SH-SY5Y (cell line): ENCODE measurements around the gene NETO2.

Experiments used
- GATA2 ChIP-seq: IDR thresholded peaks from 2 replicates; pipeline ENCODE4 v1.6.1; 2011; ENCODE audit warnings: mild to moderate bottlenecking, low read depth, low read length
- GATA3 ChIP-seq: IDR thresholded peaks from 2 replicates; pipeline ENCODE4 v1.6.1; 2011; ENCODE audit warnings: low read depth, mild to moderate bottlenecking, low read length, moderate library complexity

DNA sequence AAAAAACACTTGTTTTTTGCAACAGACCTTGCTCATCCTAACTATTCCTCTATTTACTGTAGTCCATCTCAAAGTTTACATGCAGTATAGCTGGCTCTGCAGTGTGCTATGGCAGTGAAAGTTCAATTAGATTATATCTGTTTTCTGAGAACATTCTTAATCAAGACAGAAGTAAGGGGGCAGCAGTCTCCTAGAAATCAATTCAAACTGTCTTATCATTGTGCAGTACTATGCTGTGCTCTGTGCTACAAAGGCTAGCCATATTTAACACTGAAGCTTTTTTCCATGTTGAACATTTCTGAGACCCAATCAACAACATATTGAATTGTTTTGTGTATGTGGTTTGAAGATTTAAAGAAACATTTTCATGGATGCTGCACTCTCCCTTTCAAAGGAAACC is 11.4 kb downstream of the NETO2 start:
- no peak for TF ChIP-seq GATA2
- TF ChIP-seq GATA3 = no peak
